Upper lobe of left lung (tissue), 4 donors: ENCODE measurements around the gene NSL1.

Experiments used
- EP300 ChIP-seq, 4 donors: sonication (generic); formaldehyde crosslinking; IDR thresholded peaks; one replicate each; pipeline ENCODE4 v1.5.1; 2017; ENCODE audit warnings: antibody characterized with exemption in 4 of 4, control low read depth in 2 of 4
- POLR2A ChIP-seq, 4 donors: fragments of 450-650 bp; IDR thresholded peaks; one replicate each; pipeline ENCODE4 v1.5.1; 2016 to 2017; ENCODE audit warnings: antibody characterized with exemption in 4 of 4, mild to moderate bottlenecking in 2 of 4
- TF ChIP-seq, protein P1 (sequence below), 6 experiments: fragments of 450-650 bp in 4 of 6; fragments of 200-600 bp in 2 of 6; sonication (generic) in 2 of 6; IDR thresholded peaks; one replicate each; pipeline ENCODE4 v1.5.1; 2016 to 2019; ENCODE audit warnings: antibody characterized with exemption in 6 of 6

GRCh38 chr1:212782422-212783154, 9.0 kb downstream of the NSL1 start:
- TF ChIP-seq EP300 (IDR thresholded peaks at IDR 0.05) (no peak), POLR2A (IDR thresholded peaks at IDR 0.05) (no peak)
- TF ChIP-seq, protein P1, sequence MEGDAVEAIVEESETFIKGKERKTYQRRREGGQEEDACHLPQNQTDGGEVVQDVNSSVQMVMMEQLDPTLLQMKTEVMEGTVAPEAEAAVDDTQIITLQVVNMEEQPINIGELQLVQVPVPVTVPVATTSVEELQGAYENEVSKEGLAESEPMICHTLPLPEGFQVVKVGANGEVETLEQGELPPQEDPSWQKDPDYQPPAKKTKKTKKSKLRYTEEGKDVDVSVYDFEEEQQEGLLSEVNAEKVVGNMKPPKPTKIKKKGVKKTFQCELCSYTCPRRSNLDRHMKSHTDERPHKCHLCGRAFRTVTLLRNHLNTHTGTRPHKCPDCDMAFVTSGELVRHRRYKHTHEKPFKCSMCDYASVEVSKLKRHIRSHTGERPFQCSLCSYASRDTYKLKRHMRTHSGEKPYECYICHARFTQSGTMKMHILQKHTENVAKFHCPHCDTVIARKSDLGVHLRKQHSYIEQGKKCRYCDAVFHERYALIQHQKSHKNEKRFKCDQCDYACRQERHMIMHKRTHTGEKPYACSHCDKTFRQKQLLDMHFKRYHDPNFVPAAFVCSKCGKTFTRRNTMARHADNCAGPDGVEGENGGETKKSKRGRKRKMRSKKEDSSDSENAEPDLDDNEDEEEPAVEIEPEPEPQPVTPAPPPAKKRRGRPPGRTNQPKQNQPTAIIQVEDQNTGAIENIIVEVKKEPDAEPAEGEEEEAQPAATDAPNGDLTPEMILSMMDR (IDR thresholded peaks at IDR 0.05) = peak in 4 of 6 experiments; percentile 50 to 60 (median 57)
